ENCODE results near the gene CMTM7.

The CMTM7 gene

DNA sequence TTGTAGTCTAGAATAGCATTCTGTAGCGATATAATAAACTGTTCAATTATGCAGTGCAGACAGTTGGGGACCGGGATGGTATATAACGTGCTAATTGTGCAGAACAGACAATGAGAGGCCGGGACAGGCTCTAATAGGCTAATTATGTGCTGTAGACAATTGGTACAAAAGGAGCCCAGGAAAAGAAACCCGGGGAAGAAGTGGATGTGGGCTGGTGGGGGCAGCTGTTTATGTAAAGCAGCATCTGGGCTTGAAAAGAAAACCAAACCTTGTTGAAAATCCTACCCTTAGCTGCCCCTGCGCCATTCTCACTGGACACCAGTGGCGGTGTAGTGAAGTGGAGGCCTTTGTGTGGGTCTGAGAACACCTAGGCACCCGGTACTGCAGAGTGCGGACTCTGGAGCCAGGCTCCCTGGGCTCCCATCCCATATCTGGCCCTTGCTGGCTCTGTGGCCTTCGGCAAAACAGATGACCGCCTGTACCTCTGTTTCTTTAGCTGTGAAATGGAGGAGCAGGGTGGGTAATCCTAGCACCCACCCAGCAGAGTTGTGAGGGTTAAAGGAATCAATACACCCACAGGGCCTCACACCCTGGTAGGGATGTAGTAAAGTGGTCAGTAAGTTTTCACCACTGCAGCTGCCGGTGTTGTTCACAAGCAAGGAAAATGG, 59.5 kb downstream of the CMTM7 start:
- TF ChIP-seq, protein P1, sequence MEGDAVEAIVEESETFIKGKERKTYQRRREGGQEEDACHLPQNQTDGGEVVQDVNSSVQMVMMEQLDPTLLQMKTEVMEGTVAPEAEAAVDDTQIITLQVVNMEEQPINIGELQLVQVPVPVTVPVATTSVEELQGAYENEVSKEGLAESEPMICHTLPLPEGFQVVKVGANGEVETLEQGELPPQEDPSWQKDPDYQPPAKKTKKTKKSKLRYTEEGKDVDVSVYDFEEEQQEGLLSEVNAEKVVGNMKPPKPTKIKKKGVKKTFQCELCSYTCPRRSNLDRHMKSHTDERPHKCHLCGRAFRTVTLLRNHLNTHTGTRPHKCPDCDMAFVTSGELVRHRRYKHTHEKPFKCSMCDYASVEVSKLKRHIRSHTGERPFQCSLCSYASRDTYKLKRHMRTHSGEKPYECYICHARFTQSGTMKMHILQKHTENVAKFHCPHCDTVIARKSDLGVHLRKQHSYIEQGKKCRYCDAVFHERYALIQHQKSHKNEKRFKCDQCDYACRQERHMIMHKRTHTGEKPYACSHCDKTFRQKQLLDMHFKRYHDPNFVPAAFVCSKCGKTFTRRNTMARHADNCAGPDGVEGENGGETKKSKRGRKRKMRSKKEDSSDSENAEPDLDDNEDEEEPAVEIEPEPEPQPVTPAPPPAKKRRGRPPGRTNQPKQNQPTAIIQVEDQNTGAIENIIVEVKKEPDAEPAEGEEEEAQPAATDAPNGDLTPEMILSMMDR (IDR thresholded peaks at IDR 0.05; ENCODE audit: low read depth, low read length), result no peak
- DNase-seq (ENCODE audit: extremely low read depth, low read depth), result no peak

DNA sequence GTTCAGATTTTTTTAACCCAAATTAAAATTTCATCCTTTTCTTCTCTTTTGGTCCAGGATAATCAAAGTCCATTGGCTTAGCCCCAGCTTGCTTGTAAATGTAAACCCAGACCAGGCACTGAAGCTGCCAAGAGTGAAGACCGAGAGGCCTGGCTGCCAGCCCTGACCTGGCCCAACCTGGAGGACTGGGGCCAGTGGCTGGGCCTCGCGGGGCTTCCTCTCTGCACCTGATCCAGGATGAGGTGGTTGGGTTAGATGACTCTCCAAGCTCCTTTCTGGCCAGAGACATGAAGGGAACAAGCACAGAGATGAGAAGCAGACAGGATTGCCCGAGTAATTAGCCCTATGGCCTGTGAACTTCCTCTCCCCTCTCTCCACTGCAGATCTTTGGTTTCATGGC, 60.4 kb downstream of the CMTM7 start:
- TF ChIP-seq, protein P1 (IDR thresholded peaks at IDR 0.05; ENCODE audit: low read depth, low read length), result no peak
- DNase-seq (ENCODE audit: extremely low read depth, low read depth), result no peak

DNA sequence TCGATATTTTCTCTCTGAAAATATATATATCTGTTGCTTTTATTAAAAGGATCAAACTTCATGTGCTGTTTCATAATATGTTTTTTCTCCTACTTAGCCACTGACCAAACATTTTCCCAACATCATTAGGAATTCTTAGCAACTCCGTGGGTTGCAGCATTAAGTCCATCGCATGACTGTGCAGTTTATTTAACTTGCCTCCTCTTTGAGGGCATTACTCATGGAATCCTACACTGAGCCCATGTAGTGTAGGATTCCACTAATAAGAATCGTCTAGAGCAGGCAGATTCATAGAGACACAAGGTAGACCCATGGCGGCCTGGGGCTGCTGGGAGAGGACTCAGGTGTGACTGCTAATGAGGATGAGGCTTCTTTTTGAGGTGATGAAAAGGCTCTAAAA, 61.7 kb downstream of the CMTM7 start:
- no peak for DNase-seq (ENCODE audit: extremely low read depth, low read depth)
- TF ChIP-seq, protein P1 (IDR thresholded peaks at IDR 0.05; ENCODE audit: low read depth, low read length), result no peak

- DNase-seq (ENCODE audit: extremely low read depth, low read depth), result no peak
- TF ChIP-seq, protein P1 (IDR thresholded peaks at IDR 0.05; ENCODE audit: low read depth, low read length), result no peak
Observed at GRCh38 chr3:32454111-32454510, 62.5 kb downstream of the CMTM7 start.

GRCh38 chr3:32454731-32455608, 63.3 kb downstream of the CMTM7 start:
- TF ChIP-seq, protein P1 (IDR thresholded peaks at IDR 0.05; ENCODE audit: low read depth, low read length), result no peak
- DNase-seq (ENCODE audit: extremely low read depth, low read depth), result no peak

DNA sequence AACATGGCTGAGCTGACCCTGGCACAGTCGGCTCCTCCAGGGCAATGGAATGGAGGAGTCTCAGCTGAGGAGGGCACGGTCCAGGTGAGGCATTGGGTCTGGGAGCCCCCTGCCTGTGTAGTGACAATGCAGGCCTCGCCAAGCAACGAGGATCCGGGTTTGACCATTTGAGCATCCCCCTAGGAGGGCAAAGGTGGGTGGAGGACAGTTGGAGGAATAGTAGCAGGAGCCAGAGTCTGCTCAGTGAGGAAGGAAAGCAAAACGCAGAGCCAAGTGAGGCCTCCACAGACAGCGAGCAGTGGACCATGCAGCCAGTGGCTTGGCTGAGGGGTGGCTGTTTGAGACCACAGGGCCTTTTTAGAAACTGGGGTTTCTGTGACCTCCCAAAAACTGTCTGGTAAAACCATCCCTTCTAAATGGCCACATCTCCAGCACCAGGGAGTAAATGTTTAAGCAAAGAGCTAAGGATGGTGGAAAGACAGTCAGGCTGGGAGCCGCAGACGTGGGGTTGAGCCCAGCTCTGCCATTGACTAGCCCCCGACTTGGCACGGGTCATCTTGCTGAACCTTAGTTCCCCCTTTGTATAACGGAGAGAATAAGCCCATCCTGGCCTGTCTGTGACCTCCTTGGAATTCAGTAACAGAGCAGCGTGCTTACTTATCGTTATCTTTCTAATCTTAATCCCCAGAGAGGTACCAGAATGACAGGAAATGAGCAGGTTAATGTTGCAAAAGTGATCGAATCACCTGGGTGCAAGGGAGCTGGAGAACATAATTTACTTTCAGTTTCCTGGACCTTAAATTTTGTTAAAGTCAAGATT, 64.2 kb downstream of the CMTM7 start:
- TF ChIP-seq, protein P1 (IDR thresholded peaks at IDR 0.05; ENCODE audit: low read depth, low read length), result no peak
- DNase-seq (ENCODE audit: extremely low read depth, low read depth), result no peak

Data from AG09319 (cell line).